A673 (cell line): ENCODE measurements around the gene EAF1. TPM values are rescaled to one million over a fixed set of nuclear protein-coding genes. Genes with fewer than 3 reads are reported as not detected.

Source experiments
- BruUV-seq: library from RNA; stranded (reverse); fragments of 400-500 nt; replicated peaks from 2 replicates; lab custom pipeline; 2021; lab: Mats Ljungman, UMichigan
- CTCF ChIA-PET: fragments of 300-600 bp; sonication (Branson Sonifier 250); formaldehyde crosslinking; loops from one replicate; lab custom pipeline; 2022; ENCODE audit warnings: antibody characterized with exemption; lab: Charles Lee
- POLR2A ChIA-PET: fragments of 300-600 bp; sonication (Branson Sonifier 250); formaldehyde crosslinking; loops from one replicate; lab custom pipeline; 2022; ENCODE audit warnings: antibody characterized with exemption; ENCODE audit not compliant: low non-redundant PET; lab: Charles Lee
- DNase-seq: peaks from one replicate; pipeline ENCODE4 v3.0.0-alpha.2; 2015; ENCODE audit warnings: low spot score
- H3K27ac ChIP-seq: fragments of 200-600 bp; sonication (generic); 2 replicates; pipeline ENCODE4 v1.5.1; 2016; ENCODE audit warnings: mixed run types, low read depth, mild to moderate bottlenecking, mixed read lengths, antibody characterized with exemption, low read length; ENCODE audit not compliant: poor library complexity, severe bottlenecking
- H3K27me3 ChIP-seq: fragments of 200-600 bp; sonication (generic); replicated peaks from 2 replicates; pipeline ENCODE4 v1.6.1; 2017; ENCODE audit warnings: mixed run types, low read depth, mild to moderate bottlenecking, mixed read lengths, antibody characterized with exemption, low read length; ENCODE audit not compliant: insufficient read depth, poor library complexity
- H3K36me3 ChIP-seq: fragments of 200-600 bp; sonication (generic); 2 replicates; pipeline ENCODE4 v1.6.1; 2016; ENCODE audit warnings: mixed run types, mild to moderate bottlenecking, mixed read lengths, antibody characterized with exemption, low read length; ENCODE audit not compliant: insufficient read depth, poor library complexity, severe bottlenecking
- H3K4me1 ChIP-seq: fragments of 200-600 bp; sonication (generic); 2 replicates; pipeline ENCODE4 v1.6.1; 2017; ENCODE audit warnings: mixed run types, mild to moderate bottlenecking, mixed read lengths, antibody characterized with exemption, low read length; ENCODE audit not compliant: insufficient read depth, poor library complexity, severe bottlenecking
- H3K4me3 ChIP-seq: fragments of 200-600 bp; sonication (generic); 2 replicates; pipeline ENCODE4 v1.5.1; 2016; ENCODE audit warnings: low read depth, mixed run types, mild to moderate bottlenecking, mixed read lengths, low read length; ENCODE audit not compliant: poor library complexity, severe bottlenecking
- H3K9me3 ChIP-seq: fragments of 200-600 bp; sonication (generic); 2 replicates; pipeline ENCODE4 v1.6.1; 2016; ENCODE audit warnings: mixed run types, low read depth, mild to moderate bottlenecking, mixed read lengths, antibody characterized with exemption, low read length; ENCODE audit not compliant: poor library complexity, severe bottlenecking
- CTCF ChIP-seq: fragments of 300-800, 200-600 bp; sonication (generic); conservative IDR thresholded peaks from 2 replicates; pipeline ENCODE4 v1.5.1; 2017; ENCODE audit warnings: low read depth, mild to moderate bottlenecking, antibody characterized with exemption, low read length, moderate library complexity, mixed read lengths
- EZH2 ChIP-seq: fragments of 200-600 bp; sonication (generic); IDR thresholded peaks from 2 replicates; pipeline ENCODE4 v1.6.1; 2017; ENCODE audit warnings: borderline replicate concordance, low read depth, mild to moderate bottlenecking, mixed read lengths, antibody characterized with exemption, low read length; ENCODE audit not compliant: poor library complexity, severe bottlenecking
- intact Hi-C: fragments of 100-400 bp; cut with micrococcal nuclease; formaldehyde crosslinking; loops from one replicate; pipeline ENCODE4 v1.10.0; 2022; ENCODE audit not compliant: unreplicated experiment
- total RNA-seq: library from RNA; stranded (reverse); gene quantifications from 2 replicates; pipeline ENCODE4 v1.2.3, GENCODE V29; 2021

EAF1 gene
- total RNA-seq, 1 experiment from 2014 or later, result 28.7 TPM

GRCh38 chr3:15460891-15461531 lies 33.6 kb downstream of the EAF1 start:
- Histone ChIP-seq H3K27me3 (no peaks in the 10 kb centered on the region), H3K9me3 (no peaks in the 10 kb centered on the region), H3K4me3 (no peak overlapping the region), H3K36me3 (no peaks in the 10 kb centered on the region), H3K27ac (no peak overlapping the region), H3K4me1 (no peaks in the 10 kb centered on the region)
- POLR2A ChIA-PET, result no interaction called here
- intact Hi-C loops, result no loop called here
- CTCF ChIA-PET, result no interaction called here
- DNase-seq, result no peak
- BruUV-seq, result no TSS peak
- TF ChIP-seq EZH2, result no peak

GRCh38 chr3:15462451-15462850 lies 35.1 kb downstream of the EAF1 start:
- Histone ChIP-seq H3K9me3 (no peaks in the 10 kb centered on the region), H3K27me3 (no peaks in the 10 kb centered on the region), H3K36me3 (no peaks in the 10 kb centered on the region), H3K27ac (no peak overlapping the region), H3K4me3 (no peak overlapping the region), H3K4me1 (no peaks in the 10 kb centered on the region)
- TF ChIP-seq CTCF (no peak), EZH2 (no peak)
- ChIA-PET CTCF (interaction anchor here (0.5 to 0.6 kb wide), 2 partner anchors 64 to 103 kb away, joined by 3 to 6 read pairs; no protein-coding TSS in a partner anchor), POLR2A (no interaction called here)
- intact Hi-C loops, result no loop called here
- BruUV-seq, result no TSS peak
- DNase-seq, result no peak

GRCh38 chr3:15465876-15466585 lies 38.6 kb downstream of the EAF1 start:
- TF ChIP-seq EZH2 (no peak), CTCF (no peak)
- H3K4me3 ChIP-seq, result no peak overlapping the region
- intact Hi-C loops, result no loop called here
- H3K36me3 ChIP-seq, result no peaks in the 10 kb centered on the region
- no peaks in the 10 kb centered on the region for H3K27me3 ChIP-seq
- BruUV-seq, result no TSS peak
- ChIA-PET POLR2A (interaction anchor here (0.7 kb wide), 1 partner anchor 409 kb away, joined by 4 read pairs; no protein-coding TSS in a partner anchor), CTCF (no interaction called here)
- no peak for DNase-seq
- H3K4me1 ChIP-seq, result no peaks in the 10 kb centered on the region
- no peaks in the 10 kb centered on the region for H3K9me3 ChIP-seq
- no peak overlapping the region for H3K27ac ChIP-seq
